GM12878 (cell line): ENCODE measurements around the gene CD9. TPM values are rescaled to one million over a fixed set of nuclear protein-coding genes. Genes with fewer than 3 reads are reported as not detected.

Experiments
- BACH1 ChIP-seq: fragments of 450-650 bp; IDR thresholded peaks from 2 replicates; pipeline ENCODE4 v1.6.1; 2017; ENCODE audit warnings: mild to moderate bottlenecking, borderline replicate concordance
- BCL11A ChIP-seq: IDR thresholded peaks from 2 replicates; pipeline ENCODE4 v1.6.1; 2011; ENCODE audit warnings: low read depth, low read length
- CBX5 ChIP-seq: sonication (generic); IDR thresholded peaks from 2 replicates; pipeline ENCODE4 v1.6.1; 2016; ENCODE audit warnings: low read depth, moderate library complexity, mild to moderate bottlenecking, inconsistent platforms
- CREM ChIP-seq: IDR thresholded peaks from 2 replicates; pipeline ENCODE4 v1.6.1; 2014; ENCODE audit warnings: antibody characterized with exemption, low read depth
- DPF2 ChIP-seq: fragments of 450-650 bp; IDR thresholded peaks from 2 replicates; pipeline ENCODE4 v1.6.1; 2017; ENCODE audit warnings: mild to moderate bottlenecking
- ESRRA ChIP-seq: IDR thresholded peaks from 2 replicates; pipeline ENCODE4 v1.6.1; 2012; ENCODE audit warnings: mild to moderate bottlenecking, low read length, improper control_type of control experiment
- FOXM1 ChIP-seq: IDR thresholded peaks from 2 replicates; pipeline ENCODE4 v1.6.1; 2012; ENCODE audit warnings: low read depth, mild to moderate bottlenecking, inconsistent platforms, low read length, moderate library complexity
- HCFC1 ChIP-seq: fragments of 150-350 bp; IDR thresholded peaks from 2 replicates; pipeline ENCODE4 v1.6.1; 2014; ENCODE audit warnings: low read length
- KDM1A ChIP-seq: fragments of 200-600 bp; sonication (generic); IDR thresholded peaks from 2 replicates; pipeline ENCODE4 v1.6.1; 2016; ENCODE audit warnings: borderline replicate concordance
- MTA2 ChIP-seq: fragments of 450-650 bp; IDR thresholded peaks from 2 replicates; pipeline ENCODE4 v1.6.1; 2016; ENCODE audit warnings: low read depth, mild to moderate bottlenecking, moderate library complexity
- MYB ChIP-seq: fragments of 150-350 bp; IDR thresholded peaks from 2 replicates; pipeline ENCODE4 v1.6.1; 2014; ENCODE audit warnings: mild to moderate bottlenecking, low read depth, low read length, borderline replicate concordance
- PAX5 ChIP-seq: IDR thresholded peaks from 2 replicates; pipeline ENCODE4 v1.6.1; 2011; ENCODE audit warnings: low read depth, low read length, borderline replicate concordance
- RAD21 ChIP-seq: IDR thresholded peaks from 2 replicates; pipeline ENCODE4 v1.6.1; 2011; ENCODE audit warnings: mild to moderate bottlenecking, low read depth, low read length, moderate library complexity; ENCODE audit not compliant: insufficient read depth
- RAD51 ChIP-seq: fragments of 450-650 bp; IDR thresholded peaks from 2 replicates; pipeline ENCODE4 v1.6.1; 2016; ENCODE audit warnings: moderate library complexity, mild to moderate bottlenecking, inconsistent platforms
- RB1 ChIP-seq: fragments of 450-650 bp; formaldehyde crosslinking; IDR thresholded peaks from 2 replicates; pipeline ENCODE4 v1.6.1; 2017; ENCODE audit warnings: mild to moderate bottlenecking, borderline replicate concordance
- RFX5 ChIP-seq: IDR thresholded peaks from 2 replicates; pipeline ENCODE4 v1.6.1; 2011; ENCODE audit warnings: low read depth, low read length, improper control_type of control experiment
- RUNX3 ChIP-seq: IDR thresholded peaks from 2 replicates; pipeline ENCODE4 v1.6.1; 2012; ENCODE audit warnings: low read length, inconsistent platforms
- SREBF1 ChIP-seq: IDR thresholded peaks from 2 replicates; pipeline ENCODE4 v1.6.1; 2012; ENCODE audit warnings: mild to moderate bottlenecking, low read length
- STAT1 ChIP-seq: fragments of 450-650 bp; conservative IDR thresholded peaks from 2 replicates; pipeline ENCODE4 v1.6.1; 2014; ENCODE audit warnings: antibody characterized with exemption, mild to moderate bottlenecking
- SUPT20H ChIP-seq: IDR thresholded peaks from 2 replicates; pipeline ENCODE4 v1.6.1; 2011; ENCODE audit warnings: low read depth, mild to moderate bottlenecking, low read length, moderate library complexity, borderline replicate concordance; ENCODE audit not compliant: control insufficient read depth
- WRNIP1 ChIP-seq: IDR thresholded peaks from 2 replicates; pipeline ENCODE4 v1.6.1; 2011; ENCODE audit warnings: low read depth, low read length, improper control_type of control experiment, borderline replicate concordance
- polyA plus RNA-seq, 11 experiments: library from polyadenylated mRNA; depleted of rRNA in 4 of 11; unstranded in 6 of 11; stranded (reverse) in 5 of 11; fragments of >200 nt; fragmentation: Nextera tagmentation in 4 of 11; fragmentation: Illumina TruSeq in 1 of 11; extraction: Ambion mirVana in 4 of 11; extraction: Trizol in 1 of 11; gene quantifications; 1 replicate in 1 of 11; 2 replicates in 10 of 11; pipeline versions ENCODE4 v1.2.1 to v1.2.3, GENCODE V29; 2011 to 2016; ENCODE audit warnings: inconsistent platforms in 2 of 11, missing spikeins in 2 of 11, low read depth in 1 of 11
- total RNA-seq, 4 experiments: library from RNA; depleted of rRNA in 3 of 4; stranded (reverse); fragments of >200 nt in 3 of 4; fragmentation: Illumina TruSeq in 1 of 4; extraction: Trizol in 1 of 4; gene quantifications; 2 replicates each; pipeline versions ENCODE4 v1.2.1 to v1.2.3, GENCODE V29; 2013 to 2021
- TF ChIP-seq, protein P1 (sequence below): fragments of 450-650 bp; IDR thresholded peaks from 2 replicates; pipeline ENCODE4 v1.6.1; 2018; ENCODE audit warnings: mild to moderate bottlenecking, low read depth, moderate library complexity; ENCODE audit not compliant: partially characterized antibody
- TF ChIP-seq, protein P2 (sequence below): fragments of 450-650 bp; IDR thresholded peaks from 2 replicates; pipeline ENCODE4 v1.6.1; 2017; ENCODE audit warnings: mild to moderate bottlenecking
- TF ChIP-seq, protein P3 (sequence below): IDR thresholded peaks from 2 replicates; pipeline ENCODE4 v1.6.1; 2012; ENCODE audit warnings: low read depth, low read length, improper control_type of control experiment
- TF ChIP-seq, protein P4 (sequence below): fragments of 450-650 bp; conservative IDR thresholded peaks from 2 replicates; pipeline ENCODE4 v1.6.1; 2017; ENCODE audit warnings: mild to moderate bottlenecking, moderate library complexity

The CD9 gene
- total and polyA plus RNA-seq, 10 of the 15 experiments (the other 5 are each of a cell fraction or from before 2014, with no cell fraction given): 4.8 to 29.9 (median 9.7) TPM

- TF ChIP-seq, protein P1, sequence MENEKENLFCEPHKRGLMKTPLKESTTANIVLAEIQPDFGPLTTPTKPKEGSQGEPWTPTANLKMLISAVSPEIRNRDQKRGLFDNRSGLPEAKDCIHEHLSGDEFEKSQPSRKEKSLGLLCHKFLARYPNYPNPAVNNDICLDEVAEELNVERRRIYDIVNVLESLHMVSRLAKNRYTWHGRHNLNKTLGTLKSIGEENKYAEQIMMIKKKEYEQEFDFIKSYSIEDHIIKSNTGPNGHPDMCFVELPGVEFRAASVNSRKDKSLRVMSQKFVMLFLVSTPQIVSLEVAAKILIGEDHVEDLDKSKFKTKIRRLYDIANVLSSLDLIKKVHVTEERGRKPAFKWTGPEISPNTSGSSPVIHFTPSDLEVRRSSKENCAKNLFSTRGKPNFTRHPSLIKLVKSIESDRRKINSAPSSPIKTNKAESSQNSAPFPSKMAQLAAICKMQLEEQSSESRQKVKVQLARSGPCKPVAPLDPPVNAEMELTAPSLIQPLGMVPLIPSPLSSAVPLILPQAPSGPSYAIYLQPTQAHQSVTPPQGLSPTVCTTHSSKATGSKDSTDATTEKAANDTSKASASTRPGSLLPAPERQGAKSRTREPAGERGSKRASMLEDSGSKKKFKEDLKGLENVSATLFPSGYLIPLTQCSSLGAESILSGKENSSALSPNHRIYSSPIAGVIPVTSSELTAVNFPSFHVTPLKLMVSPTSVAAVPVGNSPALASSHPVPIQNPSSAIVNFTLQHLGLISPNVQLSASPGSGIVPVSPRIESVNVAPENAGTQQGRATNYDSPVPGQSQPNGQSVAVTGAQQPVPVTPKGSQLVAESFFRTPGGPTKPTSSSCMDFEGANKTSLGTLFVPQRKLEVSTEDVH: no peak
- no peak for TF ChIP-seq SREBF1
- no peak for TF ChIP-seq ESRRA
- peak; percentile 49; the same call in 1 of the 2 replicates for TF ChIP-seq MTA2
- TF ChIP-seq, protein P2, sequence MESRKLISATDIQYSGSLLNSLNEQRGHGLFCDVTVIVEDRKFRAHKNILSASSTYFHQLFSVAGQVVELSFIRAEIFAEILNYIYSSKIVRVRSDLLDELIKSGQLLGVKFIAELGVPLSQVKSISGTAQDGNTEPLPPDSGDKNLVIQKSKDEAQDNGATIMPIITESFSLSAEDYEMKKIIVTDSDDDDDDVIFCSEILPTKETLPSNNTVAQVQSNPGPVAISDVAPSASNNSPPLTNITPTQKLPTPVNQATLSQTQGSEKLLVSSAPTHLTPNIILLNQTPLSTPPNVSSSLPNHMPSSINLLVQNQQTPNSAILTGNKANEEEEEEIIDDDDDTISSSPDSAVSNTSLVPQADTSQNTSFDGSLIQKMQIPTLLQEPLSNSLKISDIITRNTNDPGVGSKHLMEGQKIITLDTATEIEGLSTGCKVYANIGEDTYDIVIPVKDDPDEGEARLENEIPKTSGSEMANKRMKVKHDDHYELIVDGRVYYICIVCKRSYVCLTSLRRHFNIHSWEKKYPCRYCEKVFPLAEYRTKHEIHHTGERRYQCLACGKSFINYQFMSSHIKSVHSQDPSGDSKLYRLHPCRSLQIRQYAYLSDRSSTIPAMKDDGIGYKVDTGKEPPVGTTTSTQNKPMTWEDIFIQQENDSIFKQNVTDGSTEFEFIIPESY: no peak
- no peak for TF ChIP-seq MYB
- TF ChIP-seq FOXM1: peak; percentile 48; the same call in 1 of the 2 replicates
- peak; percentile 63; the same call in 1 of the 2 replicates for TF ChIP-seq CREM
- TF ChIP-seq CBX5: no peak
- TF ChIP-seq BCL11A: no peak
- peak; percentile 77 for TF ChIP-seq RUNX3
- TF ChIP-seq RB1: no peak
- TF ChIP-seq PAX5: no peak
- no peak for TF ChIP-seq KDM1A
- TF ChIP-seq, protein P3, sequence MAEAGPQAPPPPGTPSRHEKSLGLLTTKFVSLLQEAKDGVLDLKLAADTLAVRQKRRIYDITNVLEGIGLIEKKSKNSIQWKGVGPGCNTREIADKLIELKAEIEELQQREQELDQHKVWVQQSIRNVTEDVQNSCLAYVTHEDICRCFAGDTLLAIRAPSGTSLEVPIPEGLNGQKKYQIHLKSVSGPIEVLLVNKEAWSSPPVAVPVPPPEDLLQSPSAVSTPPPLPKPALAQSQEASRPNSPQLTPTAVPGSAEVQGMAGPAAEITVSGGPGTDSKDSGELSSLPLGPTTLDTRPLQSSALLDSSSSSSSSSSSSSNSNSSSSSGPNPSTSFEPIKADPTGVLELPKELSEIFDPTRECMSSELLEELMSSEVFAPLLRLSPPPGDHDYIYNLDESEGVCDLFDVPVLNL: no peak
- no peak for TF ChIP-seq RAD21
- TF ChIP-seq HCFC1: no peak
- TF ChIP-seq SUPT20H: no peak
- TF ChIP-seq RAD51: no peak
- TF ChIP-seq STAT1: no peak
- TF ChIP-seq, protein P4, sequence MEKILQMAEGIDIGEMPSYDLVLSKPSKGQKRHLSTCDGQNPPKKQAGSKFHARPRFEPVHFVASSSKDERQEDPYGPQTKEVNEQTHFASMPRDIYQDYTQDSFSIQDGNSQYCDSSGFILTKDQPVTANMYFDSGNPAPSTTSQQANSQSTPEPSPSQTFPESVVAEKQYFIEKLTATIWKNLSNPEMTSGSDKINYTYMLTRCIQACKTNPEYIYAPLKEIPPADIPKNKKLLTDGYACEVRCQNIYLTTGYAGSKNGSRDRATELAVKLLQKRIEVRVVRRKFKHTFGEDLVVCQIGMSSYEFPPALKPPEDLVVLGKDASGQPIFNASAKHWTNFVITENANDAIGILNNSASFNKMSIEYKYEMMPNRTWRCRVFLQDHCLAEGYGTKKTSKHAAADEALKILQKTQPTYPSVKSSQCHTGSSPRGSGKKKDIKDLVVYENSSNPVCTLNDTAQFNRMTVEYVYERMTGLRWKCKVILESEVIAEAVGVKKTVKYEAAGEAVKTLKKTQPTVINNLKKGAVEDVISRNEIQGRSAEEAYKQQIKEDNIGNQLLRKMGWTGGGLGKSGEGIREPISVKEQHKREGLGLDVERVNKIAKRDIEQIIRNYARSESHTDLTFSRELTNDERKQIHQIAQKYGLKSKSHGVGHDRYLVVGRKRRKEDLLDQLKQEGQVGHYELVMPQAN: no peak
- peak; percentile 83; the same call in 1 of the 2 replicates for TF ChIP-seq BACH1
- 0 out of 2 replicates have a peak, but pooled peaks have one; percentile 28 for TF ChIP-seq DPF2
- TF ChIP-seq WRNIP1: no peak
- TF ChIP-seq RFX5: no peak
Measured at GRCh38 chr12:6266971-6267721, 66.9 kb downstream of the CD9 start (continued).
